GM12864 (cell line): Measurements from ENCODE around the gene ARID2.

Experiments used
- DNase-seq: peaks from one replicate; pipeline ENCODE4 v3.0.0-alpha.2; 2011; ENCODE audit warnings: low read depth
- H3K4me3 ChIP-seq: 2 replicates; pipeline ENCODE4 v1.5.1; 2011; ENCODE audit warnings: mild to moderate bottlenecking, low read depth, low read length, control low read depth
- CTCF ChIP-seq: IDR thresholded peaks from 2 replicates; pipeline ENCODE4 v1.5.1; 2011; ENCODE audit warnings: low read depth, mild to moderate bottlenecking, moderate library complexity, low read length, control low read depth, inconsistent platforms; ENCODE audit errors: missing control alignments

Gene ARID2

GRCh38 chr12:45866299-45866698, 136.8 kb downstream of the ARID2 start:
- no peak overlapping the region for H3K4me3 ChIP-seq
- no peak for TF ChIP-seq CTCF
- no peak for DNase-seq

GRCh38 chr12:45872446-45872845, 142.9 kb downstream of the ARID2 start:
- no peak for TF ChIP-seq CTCF
- DNase-seq = no peak
- H3K4me3 ChIP-seq = no peak overlapping the region

GRCh38 chr12:45877069-45877468, 147.6 kb downstream of the ARID2 start:
- H3K4me3 ChIP-seq = no peak overlapping the region
- no peak for DNase-seq
- no peak for TF ChIP-seq CTCF

GRCh38 chr12:45878630-45879255, 149.2 kb downstream of the ARID2 start:
- H3K4me3 ChIP-seq = no peak overlapping the region
- TF ChIP-seq CTCF = no peak
- no peak for DNase-seq

- no peak overlapping the region for H3K4me3 ChIP-seq
- no peak for TF ChIP-seq CTCF
- DNase-seq = no peak
Observed at GRCh38 chr12:45879363-45879895, 149.9 kb downstream of the ARID2 start.

- no peak for DNase-seq
- H3K4me3 ChIP-seq = no peak overlapping the region
- TF ChIP-seq CTCF = no peak
Observed at GRCh38 chr12:45880533-45880932, 151.0 kb downstream of the ARID2 start.

- no peak for TF ChIP-seq CTCF
- no peak overlapping the region for H3K4me3 ChIP-seq
- DNase-seq = no peak
Observed at GRCh38 chr12:45883187-45883586, 153.7 kb downstream of the ARID2 start.
